Stimulated activated naive CD8-positive, alpha-beta T cell treated with anti-CD3 and anti-CD28 coated beads, Interleukin-15, Interleukin-2, amounts not matched to agents 100 ng/mL and 50 ng/mL, for 24 hours (primary cell): Measurements from ENCODE around the gene KIF7.
A peak's percentile ranks its signal among the peaks of the same experiment; 100 is the strongest.
"Not testable (repeated sequence)": the region's sequence is repeated elsewhere in the genome, so short reads cannot be mapped to it uniquely, and the experiment has no call there.

Experiments
- H3K27ac Mint-ChIP-seq: one replicate; pipeline ENCODE4 v1.8.0; 2021; ENCODE audit warnings: mild to moderate bottlenecking, mixed read lengths
- H3K27me3 Mint-ChIP-seq: one replicate; pipeline ENCODE4 v1.8.0; 2021; ENCODE audit warnings: mixed read lengths
- H3K36me3 Mint-ChIP-seq: one replicate; pipeline ENCODE4 v1.8.0; 2021; ENCODE audit warnings: low read depth, mixed read lengths
- H3K4me1 Mint-ChIP-seq: one replicate; pipeline ENCODE4 v1.8.0; 2021; ENCODE audit warnings: low read depth, mixed read lengths
- H3K4me3 Mint-ChIP-seq: one replicate; pipeline ENCODE4 v1.8.0; 2021; ENCODE audit warnings: mild to moderate bottlenecking, mixed read lengths
- H3K9me3 Mint-ChIP-seq: one replicate; pipeline ENCODE4 v1.8.0; 2021; ENCODE audit warnings: mixed read lengths

Gene KIF7

DNA sequence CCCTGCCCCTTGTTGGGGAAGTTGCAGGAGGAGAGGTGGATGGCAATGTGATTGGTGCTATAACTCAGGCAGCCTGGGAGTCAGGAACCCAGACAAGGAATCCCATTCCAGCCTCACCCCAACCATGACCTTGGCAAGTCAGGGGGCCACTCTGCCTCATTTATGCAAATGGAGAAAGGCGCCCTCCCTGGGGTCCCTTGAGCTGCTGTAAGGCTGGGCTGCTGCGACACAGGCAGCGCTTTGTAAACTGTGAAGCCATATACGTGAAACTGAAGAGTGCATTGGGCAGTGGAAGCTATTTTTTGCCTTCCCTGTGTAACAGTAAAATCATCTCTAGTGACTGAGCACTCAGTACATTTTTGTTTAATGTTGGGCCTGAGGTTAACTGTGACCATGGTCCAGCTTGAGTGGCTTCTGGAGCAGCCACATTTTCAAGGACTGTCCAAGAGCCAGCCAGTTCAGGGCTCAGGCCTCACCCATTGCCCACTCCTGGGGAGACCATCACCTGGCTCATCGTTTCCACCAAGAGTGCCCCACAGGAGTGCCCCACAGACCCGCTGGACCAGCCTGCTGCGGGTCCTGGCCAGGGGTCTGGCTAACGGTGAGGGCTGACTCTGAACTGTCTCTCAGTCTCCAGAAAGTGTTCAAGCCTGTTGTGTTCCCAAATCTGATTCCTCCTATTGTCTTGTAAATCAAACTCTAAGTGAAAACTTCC, 27.9 kb downstream of the KIF7 start:
- peaks cover 5% of the 10 kb centered on the region for H3K4me1 Mint-ChIP-seq
- no peak overlapping the region for H3K4me3 Mint-ChIP-seq
- peaks cover 77% of the 10 kb centered on the region for H3K36me3 Mint-ChIP-seq

GRCh38 chr15:89625716-89626115, 29.6 kb downstream of the KIF7 start:
- Mint-ChIP-seq H3K36me3 (peaks cover 82% of the 10 kb centered on the region), H3K27me3 (no peaks in the 10 kb centered on the region), H3K4me1 (peaks cover 5% of the 10 kb centered on the region), H3K27ac (no peak overlapping the region), H3K9me3 (no peaks in the 10 kb centered on the region), H3K4me3 (no peak overlapping the region)

More for the DNA sequence above, 27.9 kb downstream of the KIF7 start:
- no peaks in the 10 kb centered on the region for H3K9me3 Mint-ChIP-seq
- no peaks in the 10 kb centered on the region for H3K27me3 Mint-ChIP-seq
- no peak overlapping the region for H3K27ac Mint-ChIP-seq

DNA sequence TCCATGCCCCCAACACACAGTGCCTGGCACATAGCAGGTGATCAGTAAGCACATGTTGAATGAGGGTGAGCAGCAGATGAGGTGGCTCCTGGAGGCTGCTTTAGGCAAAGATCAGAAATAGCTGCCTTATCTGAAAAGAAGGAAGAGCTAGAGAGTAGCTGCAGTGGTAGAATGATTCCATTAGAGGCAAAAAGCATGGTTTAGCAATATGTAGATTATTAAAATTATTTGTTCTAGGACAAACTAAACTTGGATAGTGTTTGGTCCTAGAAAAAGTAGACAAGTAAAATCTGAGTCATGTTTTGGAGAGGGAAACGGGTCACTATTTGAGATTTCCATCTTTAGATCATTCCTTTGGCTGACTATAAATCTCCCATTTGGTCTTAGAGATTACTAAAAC, 32.1 kb downstream of the KIF7 start:
- H3K27me3 Mint-ChIP-seq, result no peaks in the 10 kb centered on the region
- no peak overlapping the region for H3K4me3 Mint-ChIP-seq
- H3K9me3 Mint-ChIP-seq, result no peaks in the 10 kb centered on the region
- H3K27ac Mint-ChIP-seq, result no peak overlapping the region
- H3K4me1 Mint-ChIP-seq, result no peaks in the 10 kb centered on the region
- H3K36me3 Mint-ChIP-seq, result peaks cover 91% of the 10 kb centered on the region

GRCh38 chr15:89621547-89621946, 33.7 kb downstream of the KIF7 start:
- Mint-ChIP-seq H3K36me3 (peaks cover 87% of the 10 kb centered on the region), H3K27ac (no peak overlapping the region), H3K4me1 (no peaks in the 10 kb centered on the region), H3K4me3 (no peak overlapping the region), H3K9me3 (no peaks in the 10 kb centered on the region), H3K27me3 (no peaks in the 10 kb centered on the region)

DNA sequence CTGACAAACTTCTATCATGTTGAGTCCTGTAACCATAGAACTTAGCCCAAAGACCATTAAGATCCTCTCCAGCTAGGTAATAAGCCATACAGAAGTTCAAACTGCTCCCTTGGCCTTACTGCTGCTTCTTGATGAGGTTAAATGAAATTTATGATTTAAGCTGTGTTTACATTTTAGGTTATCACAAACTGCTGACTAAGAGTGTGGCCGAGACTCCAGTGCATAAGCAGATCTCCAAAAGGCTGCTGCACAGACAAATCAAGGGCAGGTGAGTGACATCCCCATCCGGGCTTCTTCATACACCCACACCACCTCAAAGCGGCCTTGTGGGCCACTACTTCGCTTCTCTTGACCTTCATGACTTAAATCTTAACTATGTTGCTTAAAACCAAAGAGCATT, 39.0 kb downstream of the KIF7 start:
- peaks cover 87% of the 10 kb centered on the region for H3K36me3 Mint-ChIP-seq
- H3K4me3 Mint-ChIP-seq, result no peak overlapping the region
- H3K4me1 Mint-ChIP-seq, result no peaks in the 10 kb centered on the region
- H3K27ac Mint-ChIP-seq, result no peak overlapping the region
- H3K9me3 Mint-ChIP-seq, result peaks cover 23% of the 10 kb centered on the region
- H3K27me3 Mint-ChIP-seq, result no peaks in the 10 kb centered on the region

DNA sequence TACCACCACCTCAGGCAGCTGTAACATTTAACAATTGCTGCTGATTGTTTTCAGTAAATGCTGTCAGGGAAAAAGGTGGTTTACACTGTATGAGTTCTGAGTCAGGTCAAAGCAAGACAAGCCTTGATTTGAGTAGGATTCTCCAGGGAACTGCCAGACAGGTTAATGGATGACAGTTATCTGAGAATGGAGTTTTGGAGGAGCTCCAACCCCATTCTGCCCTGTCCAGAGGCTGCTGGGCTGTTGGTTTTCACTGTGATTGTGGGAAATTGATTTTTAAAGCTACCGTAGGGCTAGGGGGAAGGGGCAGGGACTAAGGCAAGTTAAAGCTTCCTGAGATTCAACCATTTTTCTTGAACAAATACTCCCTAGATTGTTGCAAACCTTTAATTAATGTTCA, 40.1 kb downstream of the KIF7 start:
- Mint-ChIP-seq H3K9me3 (peaks cover 26% of the 10 kb centered on the region), H3K27me3 (no peaks in the 10 kb centered on the region), H3K36me3 (peaks cover 89% of the 10 kb centered on the region), H3K4me1 (no peaks in the 10 kb centered on the region), H3K27ac (no peak overlapping the region), H3K4me3 (no peak overlapping the region)

- Mint-ChIP-seq H3K4me1 (no peaks in the 10 kb centered on the region), H3K27ac (no peak overlapping the region), H3K36me3 (peaks cover 89% of the 10 kb centered on the region), H3K27me3 (no peaks in the 10 kb centered on the region), H3K9me3 (peaks cover 26% of the 10 kb centered on the region), H3K4me3 (no peak overlapping the region)
Measured at GRCh38 chr15:89614164-89614563, 41.1 kb downstream of the KIF7 start.

- H3K4me1 Mint-ChIP-seq, result no peaks in the 10 kb centered on the region
- H3K36me3 Mint-ChIP-seq, result peaks cover 90% of the 10 kb centered on the region
- no peaks in the 10 kb centered on the region for H3K27me3 Mint-ChIP-seq
- no peak overlapping the region for H3K4me3 Mint-ChIP-seq
- peaks cover 26% of the 10 kb centered on the region for H3K9me3 Mint-ChIP-seq
- no peak overlapping the region for H3K27ac Mint-ChIP-seq
Measured at GRCh38 chr15:89613031-89613430, 42.2 kb downstream of the KIF7 start.

GRCh38 chr15:89611317-89611716, 44.0 kb downstream of the KIF7 start:
- H3K27me3 Mint-ChIP-seq, result no peaks in the 10 kb centered on the region

DNA sequence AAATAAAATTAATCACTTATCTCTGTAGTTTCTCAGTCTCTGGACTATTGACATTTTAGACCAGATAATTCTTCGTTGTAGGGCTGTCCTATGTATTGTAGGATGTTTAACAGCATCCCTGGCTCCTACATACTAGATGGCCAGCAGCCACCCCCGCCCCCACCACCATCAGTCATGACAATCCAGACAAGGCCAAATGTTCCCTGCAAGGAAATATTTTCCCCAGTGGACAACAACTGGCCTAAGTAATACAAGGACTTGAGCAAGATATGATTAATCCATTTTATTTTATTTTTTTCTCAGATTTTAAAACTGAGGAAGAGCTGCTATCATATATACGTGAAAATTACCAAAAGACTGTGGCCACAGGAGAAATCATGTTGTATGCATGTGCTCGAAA, 56.2 kb downstream of the KIF7 start:
- Mint-ChIP-seq H3K4me1 (no peaks in the 10 kb centered on the region), H3K9me3 (no peaks in the 10 kb centered on the region), H3K27me3 (no peaks in the 10 kb centered on the region), H3K27ac (no peak overlapping the region), H3K36me3 (peaks cover 90% of the 10 kb centered on the region), H3K4me3 (no peak overlapping the region)

More at GRCh38 chr15:89611317-89611716, 44.0 kb downstream of the KIF7 start:
- no peak overlapping the region for H3K4me3 Mint-ChIP-seq
- no peaks in the 10 kb centered on the region for H3K4me1 Mint-ChIP-seq
- H3K27ac Mint-ChIP-seq, result no peak overlapping the region
- peaks cover 94% of the 10 kb centered on the region for H3K36me3 Mint-ChIP-seq
- H3K9me3 Mint-ChIP-seq, result peaks cover 26% of the 10 kb centered on the region

DNA sequence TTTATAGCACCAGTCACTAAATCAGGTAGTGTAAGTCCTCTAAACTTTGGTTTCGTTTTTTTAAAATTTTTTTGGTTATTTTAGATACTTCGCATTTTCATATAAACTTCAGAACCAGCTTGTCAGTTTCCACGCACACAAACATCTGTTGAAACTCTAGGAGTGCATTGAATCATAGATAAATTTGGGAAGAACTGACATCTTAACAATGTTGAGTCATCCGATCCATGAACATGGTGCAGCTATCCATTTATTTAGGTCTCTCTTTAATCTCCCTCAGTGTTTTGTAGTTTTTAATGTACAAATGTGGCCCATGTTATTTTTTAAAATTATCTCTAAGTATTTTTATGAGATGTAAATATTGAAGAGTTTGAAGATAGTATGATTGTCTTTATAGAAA, 62.2 kb downstream of the KIF7 start:
- H3K9me3 Mint-ChIP-seq, result no peaks in the 10 kb centered on the region
- H3K36me3 Mint-ChIP-seq, result peaks cover 74% of the 10 kb centered on the region
- no peaks in the 10 kb centered on the region for H3K27me3 Mint-ChIP-seq
- no peak overlapping the region for H3K27ac Mint-ChIP-seq
- H3K4me1 Mint-ChIP-seq, result no peaks in the 10 kb centered on the region
- no peak overlapping the region for H3K4me3 Mint-ChIP-seq

DNA sequence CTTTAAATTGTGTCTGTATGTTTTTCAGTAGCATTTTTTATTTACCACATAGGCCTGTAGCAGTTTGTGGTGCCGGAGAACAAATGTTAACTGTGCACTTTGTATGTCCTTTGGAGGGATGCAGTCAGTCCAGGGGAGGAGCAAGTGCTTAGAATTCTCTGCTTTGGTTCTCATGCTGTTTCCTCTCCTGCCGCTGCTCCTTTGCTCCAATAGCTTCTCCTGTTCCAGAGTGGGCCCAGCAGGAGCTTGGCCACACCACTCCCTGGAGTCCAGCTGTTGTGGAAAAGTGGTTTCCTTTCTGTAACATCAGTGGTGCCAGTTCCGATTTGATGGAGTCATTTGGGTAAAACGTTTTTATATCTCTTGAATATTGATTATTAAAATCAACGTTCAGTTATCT, 63.4 kb downstream of the KIF7 start:
- Mint-ChIP-seq H3K36me3 (peaks cover 62% of the 10 kb centered on the region), H3K27me3 (no peaks in the 10 kb centered on the region), H3K4me1 (no peaks in the 10 kb centered on the region), H3K27ac (no peak overlapping the region), H3K9me3 (no peaks in the 10 kb centered on the region), H3K4me3 (no peak overlapping the region)

GRCh38 chr15:89587955-89588354, 67.3 kb downstream of the KIF7 start:
- H3K36me3 Mint-ChIP-seq, result peaks cover 47% of the 10 kb centered on the region
- H3K27ac Mint-ChIP-seq, result no peak overlapping the region
- H3K4me3 Mint-ChIP-seq, result no peak overlapping the region
- no peaks in the 10 kb centered on the region for H3K4me1 Mint-ChIP-seq
- no peaks in the 10 kb centered on the region for H3K27me3 Mint-ChIP-seq
- no peaks in the 10 kb centered on the region for H3K9me3 Mint-ChIP-seq

DNA sequence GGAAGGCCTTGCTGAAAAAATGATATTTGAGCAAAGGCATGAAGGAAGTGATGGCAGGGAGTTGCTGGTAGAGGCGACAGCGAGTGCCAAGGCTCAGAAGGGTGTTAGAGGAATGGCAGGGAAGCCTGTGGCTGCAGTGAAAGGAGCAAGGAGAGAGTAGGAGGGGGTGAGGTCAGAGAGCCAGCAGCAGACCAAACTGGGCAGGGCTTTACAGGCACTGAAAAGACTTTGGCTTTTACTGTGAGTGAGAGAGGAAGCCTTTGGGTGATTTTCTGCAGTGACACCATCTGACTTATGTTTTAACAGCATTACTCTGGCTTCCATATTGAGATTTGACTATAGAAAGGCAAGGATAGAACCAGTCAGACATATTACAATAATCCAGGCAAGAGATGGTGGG, 68.6 kb downstream of the KIF7 start:
- no peaks in the 10 kb centered on the region for H3K9me3 Mint-ChIP-seq
- H3K4me1 Mint-ChIP-seq, result no peaks in the 10 kb centered on the region
- no peaks in the 10 kb centered on the region for H3K27me3 Mint-ChIP-seq
- no peak overlapping the region for H3K4me3 Mint-ChIP-seq
- no peak overlapping the region for H3K27ac Mint-ChIP-seq
- peaks cover 46% of the 10 kb centered on the region for H3K36me3 Mint-ChIP-seq

- H3K27me3 Mint-ChIP-seq, H3K4me3 Mint-ChIP-seq, H3K27ac Mint-ChIP-seq, H3K9me3 Mint-ChIP-seq: not testable (repeated sequence)
- Mint-ChIP-seq H3K36me3 (peaks cover 74% of the 10 kb centered on the region), H3K4me1 (peaks cover 26% of the 10 kb centered on the region)
Measured at GRCh38 chr15:89580747-89581146, 74.5 kb downstream of the KIF7 start.

- Mint-ChIP-seq H3K4me3 (peak overlapping the region; percentile 86), H3K27me3 (peaks cover 6% of the 10 kb centered on the region), H3K36me3 (peaks cover 57% of the 10 kb centered on the region), H3K27ac (no peak overlapping the region), H3K4me1 (peaks cover 29% of the 10 kb centered on the region), H3K9me3 (no peaks in the 10 kb centered on the region)
Measured at GRCh38 chr15:89578146-89578545, 77.1 kb downstream of the KIF7 start.
